Measurements from ENCODE around the gene UFC1.
"Not testable (repeated sequence)": the region's sequence is repeated elsewhere in the genome, so short reads cannot be mapped to it uniquely, and the experiment has no call there.

Gene UFC1

DNA sequence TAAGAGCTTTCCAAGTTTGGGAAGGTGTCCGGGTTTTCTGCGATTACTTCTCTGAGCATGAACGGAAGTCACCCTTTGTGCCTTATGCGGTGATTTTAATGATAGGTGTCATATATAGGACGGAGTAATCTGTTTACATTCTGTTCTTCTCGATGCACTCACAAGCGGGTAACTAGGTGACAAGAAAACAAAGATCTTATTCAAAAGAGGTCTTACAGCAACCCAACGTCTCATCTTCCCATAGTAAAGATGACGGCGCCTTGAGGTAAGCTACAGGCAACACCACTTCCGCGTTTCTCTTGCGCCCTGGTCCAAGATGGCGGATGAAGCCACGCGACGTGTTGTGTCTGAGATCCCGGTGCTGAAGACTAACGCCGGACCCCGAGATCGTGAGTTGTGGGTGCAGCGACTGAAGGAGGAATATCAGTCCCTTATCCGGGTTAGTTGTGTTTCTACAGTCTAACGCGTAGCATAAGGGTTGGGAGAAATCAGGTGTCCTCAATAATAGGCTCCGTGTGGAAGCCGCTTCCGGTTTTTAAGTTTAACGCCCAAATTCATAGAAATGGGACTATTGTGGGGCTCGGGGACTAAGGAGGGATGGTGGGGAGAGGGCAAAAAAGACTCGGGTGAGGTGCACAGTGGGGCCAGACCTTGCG lies at the start of gene UFC1:
TSS of gene UFC1 (plus strand) at position 297 of the 656 bp plus-strand sequence. CDS start at position 317, 20 bp downstream.
- DNase-seq, result peak; percentile 90

DNA sequence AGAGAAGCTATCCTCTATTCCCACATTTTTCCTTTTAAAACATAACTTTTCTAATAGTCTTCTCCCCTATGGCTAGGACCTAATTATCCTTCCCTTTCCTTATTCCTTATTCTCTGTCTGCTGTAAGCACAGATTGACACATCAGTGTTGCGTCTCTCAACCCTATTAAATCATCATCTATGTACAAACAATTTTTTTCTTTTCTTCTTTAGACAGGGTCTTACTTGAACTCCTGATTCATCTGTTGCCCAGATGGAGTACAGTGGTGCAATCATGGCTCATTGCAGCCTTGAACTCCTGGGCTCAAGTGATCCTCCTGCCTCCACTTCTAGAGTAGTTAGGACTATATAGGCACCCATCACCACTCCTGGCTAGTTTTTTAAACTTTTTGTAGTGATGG lies 47.3 kb upstream of the UFC1 start:
- no peak for DNase-seq

DNA sequence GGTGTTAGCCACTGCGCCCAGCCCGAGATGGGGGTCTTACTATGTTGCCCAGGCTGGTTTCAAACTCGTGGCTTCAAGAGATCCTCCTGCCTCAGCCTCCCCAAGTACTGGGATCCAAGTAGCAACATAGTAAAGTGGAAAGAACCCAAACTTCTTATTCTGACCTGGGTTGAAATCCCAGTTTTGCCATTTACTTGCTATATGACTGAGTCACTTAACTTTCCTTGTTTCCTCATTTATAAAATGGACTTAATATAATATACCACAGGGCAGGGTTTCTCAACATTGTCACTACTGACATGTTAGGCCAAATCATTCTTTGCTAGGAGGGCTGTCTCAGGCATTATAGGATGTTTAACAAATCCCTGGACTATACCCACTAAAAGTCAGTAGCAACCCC lies 42.7 kb upstream of the UFC1 start:
- DNase-seq, result no peak

DNA sequence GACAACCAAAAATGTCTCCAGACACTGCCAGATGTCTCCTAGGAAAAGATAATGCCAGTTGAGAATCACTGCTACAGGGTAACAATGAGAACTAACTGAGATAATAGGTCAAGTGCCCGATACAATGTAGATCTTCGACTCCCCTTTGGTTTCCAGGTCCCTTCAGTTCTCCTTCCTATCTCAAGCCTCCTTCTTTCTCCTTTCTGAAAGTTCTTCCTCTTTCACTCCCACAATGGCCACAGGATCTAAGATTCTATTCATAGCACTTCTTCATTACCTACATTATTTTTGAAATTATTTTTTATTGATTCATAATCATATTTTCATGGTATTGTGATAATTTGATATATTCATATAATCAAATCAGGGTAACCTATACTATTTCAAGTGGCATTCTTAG lies 42.3 kb upstream of the UFC1 start:
- DNase-seq, result no peak

DNA sequence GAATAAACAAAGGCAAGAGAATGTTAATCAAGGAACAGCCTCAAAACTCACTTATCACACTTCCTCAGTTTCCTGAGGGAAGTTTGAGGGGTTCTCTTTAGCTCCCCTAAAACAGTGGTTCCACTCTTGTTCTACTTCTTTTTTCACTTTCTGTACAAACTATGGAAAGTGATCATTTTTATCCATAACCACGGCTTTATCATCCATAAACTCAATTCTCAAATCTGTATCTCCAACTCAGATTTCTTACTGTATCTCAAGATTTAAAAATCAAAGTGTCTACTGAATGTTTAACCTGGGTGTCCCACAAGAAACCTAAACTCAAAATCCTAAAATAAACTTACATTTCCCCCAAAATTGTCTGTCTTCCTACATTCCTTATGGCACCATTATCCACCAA lies 39.9 kb upstream of the UFC1 start:
- no peak for DNase-seq

DNA sequence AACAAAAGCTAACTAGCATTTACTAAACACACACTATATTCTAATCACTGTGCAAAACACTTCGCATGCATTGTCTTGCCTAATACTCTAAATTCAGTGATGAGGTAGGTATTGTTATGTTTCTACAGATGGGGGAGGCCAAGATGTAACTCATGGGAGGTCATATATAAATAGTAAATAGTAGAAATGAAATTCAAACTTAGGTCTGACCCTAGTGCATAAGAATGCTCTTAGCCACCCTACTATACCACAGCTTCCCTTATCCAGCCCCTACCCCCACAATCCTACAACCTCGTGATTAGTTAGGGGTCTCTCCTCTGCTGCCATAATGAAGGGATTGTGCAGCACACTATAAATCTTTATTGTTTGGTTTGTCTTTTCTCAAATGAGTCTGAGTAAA lies 39.2 kb upstream of the UFC1 start:
- DNase-seq, result no peak

DNA sequence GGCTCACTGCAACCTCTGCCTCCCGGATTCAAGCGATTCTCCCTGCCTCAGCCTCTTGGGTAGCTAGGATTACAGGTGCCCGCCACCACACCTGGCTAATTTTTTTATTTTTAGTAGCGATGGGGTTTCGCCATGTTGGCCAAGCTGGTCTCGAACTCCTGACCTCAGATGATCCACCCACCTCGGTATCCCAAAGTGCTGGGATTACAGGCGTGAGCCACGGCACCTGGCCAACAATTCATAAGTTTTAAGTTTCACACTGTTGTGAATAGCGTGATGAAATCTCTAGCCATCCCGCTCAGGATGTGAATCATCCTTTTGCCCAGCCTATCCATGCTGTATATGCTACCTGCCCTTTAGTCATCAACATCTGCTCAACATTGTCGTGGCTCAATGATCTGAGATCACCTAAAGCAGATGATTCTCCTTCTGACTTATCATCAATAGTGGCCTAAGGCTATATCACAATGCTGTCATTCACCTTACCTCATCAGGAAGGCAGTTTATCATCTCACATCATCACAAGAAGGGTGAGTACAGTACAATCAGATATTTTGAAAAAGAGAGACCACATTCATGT lies 38.6 kb upstream of the UFC1 start:
- no peak for DNase-seq

DNA sequence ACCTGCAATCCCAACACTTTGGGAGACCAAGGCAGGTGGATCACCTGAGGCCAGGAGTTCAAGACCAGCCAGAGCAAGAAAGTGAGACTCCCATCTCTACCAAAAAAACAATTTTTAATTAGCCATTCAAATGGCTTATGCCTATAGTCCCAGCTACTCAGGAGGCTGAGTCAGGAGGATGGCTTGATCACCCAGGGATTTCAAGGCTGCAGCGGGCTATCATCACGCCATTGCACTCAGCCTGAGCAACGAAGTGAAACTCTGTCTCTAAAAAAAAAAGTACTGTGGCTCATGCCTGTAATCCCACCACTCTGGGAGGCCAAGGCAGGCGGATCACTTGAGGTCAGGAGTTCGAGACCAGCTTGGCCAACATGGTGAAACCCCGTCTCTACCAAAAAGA lies 37.8 kb upstream of the UFC1 start:
- DNase-seq, result not testable (repeated sequence)

DNA sequence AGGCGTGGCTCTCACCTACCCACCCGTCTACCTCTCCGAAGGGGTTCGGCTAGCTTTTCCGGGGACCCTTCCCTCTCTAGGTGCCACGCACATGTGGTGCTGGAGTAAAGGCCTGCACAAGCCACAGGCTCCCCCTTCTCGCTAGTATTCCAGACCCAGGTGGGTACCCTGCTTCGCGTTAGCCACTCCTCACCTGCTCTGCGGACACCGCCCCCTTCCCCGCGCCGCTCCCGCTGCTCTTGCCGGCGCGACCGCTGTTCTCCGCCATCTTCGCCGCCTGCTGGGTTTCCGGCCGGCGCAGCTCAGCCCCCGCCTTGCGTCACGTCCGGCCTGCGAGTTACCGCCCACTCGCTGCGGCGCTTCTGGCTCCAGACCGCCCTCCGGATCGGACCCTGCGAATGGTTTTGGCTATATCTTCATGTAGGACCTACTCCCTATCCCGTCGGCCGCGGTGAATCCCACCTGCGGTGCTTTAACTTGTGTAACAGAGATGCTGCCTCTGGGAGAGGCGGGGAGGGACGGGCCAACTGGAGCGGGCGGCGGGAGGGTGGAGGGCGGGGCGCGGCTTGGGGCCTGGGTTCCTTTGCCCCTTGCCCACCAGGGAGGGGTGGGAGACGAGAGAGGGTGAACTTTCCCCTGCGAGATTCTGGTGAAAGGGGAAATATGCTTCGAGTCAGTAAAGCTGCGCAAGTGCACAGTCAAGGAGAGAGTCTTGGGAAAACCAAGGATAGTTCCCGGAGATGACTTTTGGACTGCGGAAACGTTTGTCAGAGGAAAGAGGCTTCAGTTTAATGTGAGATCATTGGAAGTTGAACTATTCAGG lies 35.8 kb upstream of the UFC1 start, which contains the start of the genes NIT1 and PFDN2:
TSS of gene NIT1 (plus strand) at position 347 of the 823 bp plus-strand sequence. CDS start at position 419, 72 bp downstream.
TSS of gene PFDN2 (minus strand) at position 279 of the 823 bp plus-strand sequence. CDS start at position 268, 11 bp downstream.
- peak; percentile 93 for DNase-seq

DNA sequence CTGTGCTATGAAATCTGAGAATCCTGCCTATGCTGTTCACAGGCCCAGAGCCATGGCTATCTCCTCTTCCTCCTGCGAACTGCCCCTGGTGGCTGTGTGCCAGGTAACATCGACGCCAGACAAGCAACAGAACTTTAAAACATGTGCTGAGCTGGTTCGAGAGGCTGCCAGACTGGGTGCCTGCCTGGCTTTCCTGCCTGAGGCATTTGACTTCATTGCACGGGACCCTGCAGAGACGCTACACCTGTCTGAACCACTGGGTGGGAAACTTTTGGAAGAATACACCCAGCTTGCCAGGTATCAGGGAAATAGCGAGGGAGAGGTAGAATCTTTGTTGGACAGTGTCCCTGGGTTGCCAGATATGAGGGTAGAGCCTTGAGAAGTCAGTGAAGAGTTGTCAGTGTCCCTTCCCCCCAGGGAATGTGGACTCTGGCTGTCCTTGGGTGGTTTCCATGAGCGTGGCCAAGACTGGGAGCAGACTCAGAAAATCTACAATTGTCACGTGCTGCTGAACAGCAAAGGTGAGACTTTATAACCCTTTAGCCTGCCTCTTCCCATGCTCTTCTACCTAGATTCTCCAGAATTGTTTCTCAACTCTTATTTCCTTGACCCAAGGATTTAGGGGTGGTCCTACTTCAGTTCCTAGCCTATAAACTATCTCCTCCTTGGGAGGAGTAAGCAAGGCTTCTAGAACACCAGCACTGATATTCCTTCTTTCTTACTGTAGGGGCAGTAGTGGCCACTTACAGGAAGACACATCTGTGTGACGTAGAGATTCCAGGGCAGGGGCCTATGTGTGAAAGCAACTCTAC lies 34.5 kb upstream of the UFC1 start:
- DNase-seq, result peak; percentile 46

DNA sequence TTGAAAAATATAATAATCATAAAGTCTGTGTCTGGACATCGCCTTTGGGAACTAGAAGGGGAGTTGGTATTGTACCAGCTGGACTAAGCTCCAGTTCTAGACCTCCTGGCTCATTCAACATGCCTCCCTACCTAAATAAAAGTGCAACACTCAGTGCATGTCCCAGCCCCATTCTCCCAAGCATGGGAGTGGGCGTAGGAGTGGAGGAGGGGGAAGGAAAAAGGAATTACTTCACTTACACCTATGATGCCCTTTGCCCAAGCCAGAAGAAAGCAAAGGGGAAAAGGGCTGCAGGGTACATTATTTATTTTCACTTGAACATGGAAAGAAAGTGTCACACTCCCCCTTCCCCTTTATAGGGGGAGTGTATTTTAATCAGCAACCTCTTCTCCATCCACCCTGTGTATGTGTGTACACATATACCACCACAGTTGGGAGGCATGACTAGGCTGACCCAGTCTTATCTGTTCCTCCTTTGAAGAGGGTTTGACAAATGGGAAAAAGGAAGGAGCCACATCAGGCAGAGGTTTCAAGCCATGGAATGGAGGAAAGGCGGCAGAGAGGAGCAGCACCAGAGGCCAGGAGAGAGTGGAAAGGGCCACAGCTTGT lies 32.6 kb upstream of the UFC1 start:
- DNase-seq, result no peak

DNA sequence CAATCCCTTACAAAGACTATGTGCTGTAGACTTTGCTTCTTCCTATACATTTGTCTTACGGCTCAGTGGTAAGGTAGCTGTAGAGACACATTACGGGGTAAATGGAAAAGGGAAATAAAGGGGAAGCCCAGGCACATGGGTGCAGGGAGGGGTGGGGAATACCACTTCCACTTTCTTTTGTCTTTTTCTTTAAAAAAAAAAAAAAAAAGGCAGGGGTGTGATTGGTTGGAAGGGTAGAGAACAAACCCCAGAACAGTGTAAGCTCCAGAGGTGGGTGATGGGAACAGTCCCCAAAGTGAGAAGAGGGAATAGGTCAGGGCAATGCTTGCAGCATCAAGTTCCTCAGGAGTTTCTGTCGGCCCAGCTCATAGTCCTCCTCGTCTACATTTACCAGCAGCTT lies 31.9 kb upstream of the UFC1 start:
- no peak for DNase-seq

DNA sequence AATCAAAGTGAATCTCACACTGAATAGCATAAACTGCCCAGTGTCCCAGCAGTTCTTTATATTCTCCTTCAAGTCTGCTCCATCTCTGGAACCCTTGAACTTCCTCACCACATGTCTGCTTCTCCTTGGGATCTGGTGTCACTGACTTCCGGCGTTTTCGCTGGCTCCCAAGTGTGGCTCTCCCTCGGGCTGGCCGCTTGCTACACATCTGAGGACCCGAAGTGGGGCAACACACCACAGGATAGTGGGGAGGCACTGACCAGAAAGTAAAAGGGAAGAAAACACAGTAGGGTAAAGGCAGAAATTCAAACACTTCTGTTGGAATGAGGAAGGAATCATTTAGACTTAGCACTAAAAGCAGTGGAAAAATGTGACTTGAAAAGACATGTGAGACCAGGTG lies 30.8 kb upstream of the UFC1 start:
- no peak for DNase-seq

DNA sequence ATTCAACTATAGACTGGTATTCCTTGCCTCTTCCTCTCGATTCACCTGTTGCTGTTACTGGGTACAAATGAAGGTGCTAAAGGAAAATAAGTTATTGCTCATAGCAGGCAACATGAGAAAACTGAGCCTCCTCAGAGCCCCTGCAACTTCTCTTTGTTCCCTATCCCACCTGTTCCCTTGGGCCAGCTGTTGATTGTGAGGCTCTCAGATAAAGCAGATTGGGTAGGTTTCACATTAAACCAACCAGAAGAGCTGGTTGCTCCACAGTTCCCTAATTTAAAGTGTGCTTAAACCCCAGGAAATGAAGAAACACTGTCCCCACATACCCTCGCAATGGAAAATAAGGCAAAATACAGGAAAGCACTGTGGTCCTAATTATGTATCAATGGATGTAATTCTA lies 26.1 kb upstream of the UFC1 start:
- no peak for DNase-seq

DNA sequence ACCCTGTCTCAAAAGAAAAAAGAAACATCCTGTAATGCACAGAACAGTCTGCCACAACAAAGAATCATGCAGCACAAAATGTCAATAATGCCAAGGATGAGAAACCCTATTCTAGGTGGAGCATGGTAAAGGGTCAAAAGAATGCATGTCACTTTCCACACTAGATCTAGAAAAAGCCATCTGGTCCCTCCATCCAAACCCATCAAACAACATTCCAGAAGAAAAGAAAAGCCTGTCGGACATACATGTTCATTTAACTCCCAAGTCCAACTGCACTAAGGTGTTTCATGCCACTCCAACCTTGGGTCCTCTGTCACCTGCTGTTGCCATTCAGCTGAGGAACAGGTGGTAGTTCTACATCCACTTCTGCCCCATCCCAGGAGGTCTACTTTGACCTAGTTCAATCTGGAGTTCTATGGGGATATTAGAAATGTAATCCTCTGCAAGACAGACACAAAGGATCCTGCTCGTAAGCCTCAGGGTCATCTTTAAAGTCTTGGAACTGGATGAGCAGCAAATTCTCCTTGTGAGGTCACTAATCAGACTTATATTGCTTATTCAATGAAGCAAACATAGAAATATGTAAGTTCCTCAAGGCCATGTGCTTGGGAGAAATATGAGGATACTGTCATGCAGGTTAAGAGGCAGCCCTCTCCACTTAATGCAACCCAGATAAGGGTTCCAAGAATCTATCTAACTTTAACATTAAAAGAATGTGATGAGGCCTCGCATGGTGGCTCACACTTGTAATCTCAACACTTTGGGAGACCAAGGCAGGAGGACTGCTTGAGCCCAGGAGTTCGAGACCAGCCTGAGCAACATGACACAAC lies 25.0 kb upstream of the UFC1 start:
- no peak for DNase-seq

DNA sequence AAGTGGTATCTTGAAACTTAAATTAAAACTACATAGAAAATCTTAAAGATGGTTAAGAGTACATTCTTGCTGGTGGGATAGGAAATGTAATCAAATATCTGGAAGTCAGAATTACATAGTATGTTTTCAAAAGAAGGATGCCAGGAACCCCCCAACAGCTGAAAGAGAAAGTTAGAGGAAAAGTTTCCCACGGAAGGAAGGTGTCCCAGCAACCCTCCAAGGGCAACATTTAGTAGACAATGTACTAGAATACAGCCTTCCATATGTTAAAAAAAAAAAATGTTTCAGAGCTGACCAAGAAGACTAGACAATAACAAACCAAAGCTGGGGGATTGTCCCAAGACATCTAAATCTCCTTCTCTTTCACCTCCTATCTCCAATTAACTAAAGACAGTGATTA lies 23.5 kb upstream of the UFC1 start:
- DNase-seq, result no peak

DNA sequence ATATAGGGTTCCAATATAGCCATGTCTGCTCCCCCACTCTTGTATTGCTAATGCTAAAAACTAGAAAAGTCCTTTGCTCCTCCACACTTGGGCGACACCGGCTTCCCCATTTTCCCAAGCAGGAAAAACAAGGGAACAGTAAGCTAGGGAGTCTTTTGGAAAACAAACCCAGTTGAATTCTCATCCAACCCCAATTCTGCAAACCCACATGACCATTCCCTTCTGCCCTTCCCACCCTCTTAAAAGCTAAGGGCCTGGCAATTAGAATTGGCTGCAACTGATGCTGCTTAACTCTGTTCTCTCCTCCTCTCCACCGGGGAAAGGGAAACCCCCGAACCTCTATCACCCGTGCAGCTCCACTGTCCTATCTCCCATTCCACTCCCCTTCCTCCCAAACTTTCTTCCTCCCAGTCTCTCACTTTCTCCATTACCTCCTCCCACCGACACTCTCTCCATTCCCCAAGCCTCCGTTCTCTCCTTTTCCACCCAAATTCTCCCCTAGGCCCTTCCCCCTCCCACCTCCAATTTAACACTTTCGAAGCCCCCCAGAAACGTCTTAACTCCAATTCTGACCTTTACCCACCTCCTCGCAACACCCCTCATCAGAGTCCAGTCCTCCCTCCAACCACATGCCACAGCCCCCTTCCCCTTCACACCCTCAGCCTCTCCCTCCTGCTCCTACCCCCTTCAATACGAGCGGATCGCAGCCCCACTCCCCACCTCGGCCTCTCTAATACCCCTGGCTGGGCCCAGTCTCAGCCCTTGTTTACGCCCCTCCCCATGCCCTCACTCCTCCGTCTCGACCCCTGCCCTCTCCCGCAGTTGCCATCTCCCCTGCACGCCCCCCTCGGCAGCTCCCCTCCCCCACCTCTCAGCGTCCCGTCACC lies 22.0 kb upstream of the UFC1 start:
- peak; percentile 49 for DNase-seq

DNA sequence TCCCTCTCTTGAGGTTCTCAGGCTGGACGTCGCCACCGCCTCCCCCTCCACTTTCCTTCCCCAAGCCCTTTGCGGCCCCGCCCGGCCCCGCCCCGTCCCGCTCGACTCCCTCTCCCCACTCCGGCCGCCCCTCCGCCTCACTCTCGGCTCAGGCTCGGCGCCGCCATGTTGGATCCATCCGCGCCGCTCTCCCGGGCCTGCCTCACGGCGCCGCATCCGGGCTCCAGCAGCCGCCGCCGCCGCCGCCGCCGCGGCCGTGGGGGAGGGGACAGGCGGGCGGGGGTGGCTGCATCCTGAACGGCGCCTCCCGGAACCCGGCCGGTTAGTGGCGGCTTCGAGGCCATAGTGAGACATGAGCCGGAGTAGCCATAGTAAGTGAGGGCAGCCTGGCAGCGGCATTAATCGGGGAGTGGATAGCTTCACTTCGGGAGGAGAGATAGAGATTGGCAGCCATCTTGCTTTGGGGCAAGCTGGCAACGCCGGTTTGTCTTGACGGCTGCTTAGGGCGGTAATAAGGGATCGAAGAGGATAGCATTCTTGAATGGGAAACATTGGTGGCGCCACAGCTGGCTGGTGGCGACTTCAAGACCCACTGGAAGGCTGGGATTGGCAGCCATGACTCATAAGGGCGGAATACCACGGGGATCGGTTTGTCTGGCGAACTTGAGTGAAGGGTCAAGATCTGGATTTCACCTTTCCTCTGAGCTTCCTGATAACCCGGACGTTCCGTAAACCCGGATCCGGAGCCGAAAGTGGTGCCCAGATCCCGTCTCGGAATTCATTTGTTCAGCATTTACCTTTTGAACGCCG lies 21.2 kb upstream of the UFC1 start, which contains the start of gene DEDD:
TSS of gene DEDD (minus strand) at position 258 of the 810 bp plus-strand sequence. CDS start 8,205 bp downstream, outside the sequence.
- peak; percentile 97 for DNase-seq

DNA sequence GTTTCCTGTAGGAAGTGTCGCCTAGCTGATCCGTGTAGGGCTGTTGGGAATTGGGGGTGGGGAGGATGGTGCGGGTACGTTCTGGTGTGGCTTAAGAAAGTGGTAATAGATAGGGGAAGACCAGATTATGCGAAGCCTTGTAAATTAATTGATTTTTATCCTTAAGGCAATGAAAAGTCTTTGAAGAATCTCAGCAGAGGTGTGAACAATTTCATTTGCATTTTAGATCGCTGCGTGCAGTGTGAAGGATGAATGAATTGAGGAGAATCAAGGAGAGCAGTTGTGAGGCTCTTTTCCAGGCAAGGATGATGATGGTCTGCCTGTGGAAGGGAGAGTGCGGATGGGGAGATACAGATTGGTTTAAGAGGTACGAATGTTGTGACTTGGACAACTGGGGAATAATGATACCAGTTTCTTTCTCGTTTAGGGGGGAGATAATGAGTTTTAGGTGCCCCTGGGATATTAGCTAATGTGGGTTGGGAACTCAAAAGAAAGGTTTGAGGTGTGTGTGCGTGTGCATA lies 20.5 kb upstream of the UFC1 start:
- no peak for DNase-seq
